ENCODE measurements around the gene OR6C68.

DNA sequence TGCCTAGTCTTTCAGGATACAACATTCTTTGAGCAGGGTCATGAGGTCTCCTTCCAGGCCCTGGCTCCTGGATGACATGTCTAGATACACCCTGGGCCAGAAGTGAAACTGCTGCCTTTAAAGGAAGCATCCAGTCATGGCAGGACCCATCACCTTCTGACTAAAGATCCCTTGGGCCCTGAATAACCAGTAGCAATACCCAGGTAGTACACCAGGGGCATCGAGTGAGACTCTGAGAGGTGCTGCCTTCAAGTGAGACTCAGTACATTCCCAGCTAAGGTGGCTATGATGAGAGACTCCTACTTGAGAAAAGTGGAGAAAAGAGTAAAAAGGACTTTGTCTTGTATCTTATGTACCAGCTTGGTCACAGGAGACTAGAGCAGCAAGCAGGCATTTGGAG is 23.5 kb downstream of the OR6C68 start:
- TF ChIP-seq EZH2 (IDR thresholded peaks at IDR 0.05; ENCODE audit: insufficient read depth, poor library complexity, severe bottlenecking) (no peak), EZH2phosphoT487 (IDR thresholded peaks at IDR 0.05; ENCODE audit: insufficient read depth, low read depth) (no peak)

Data from GM23248 (cell line).